GM21576 (cell line): ENCODE results near the gene CHRM1.

Experiments used
- ATAC-seq: cut with Tn5 transposase; IDR thresholded peaks from one replicate; pipeline ENCODE4 v1.9.1; 2021; ENCODE audit warnings: mild to moderate bottlenecking, moderate library complexity; ENCODE audit not compliant: unreplicated experiment

Gene CHRM1

DNA sequence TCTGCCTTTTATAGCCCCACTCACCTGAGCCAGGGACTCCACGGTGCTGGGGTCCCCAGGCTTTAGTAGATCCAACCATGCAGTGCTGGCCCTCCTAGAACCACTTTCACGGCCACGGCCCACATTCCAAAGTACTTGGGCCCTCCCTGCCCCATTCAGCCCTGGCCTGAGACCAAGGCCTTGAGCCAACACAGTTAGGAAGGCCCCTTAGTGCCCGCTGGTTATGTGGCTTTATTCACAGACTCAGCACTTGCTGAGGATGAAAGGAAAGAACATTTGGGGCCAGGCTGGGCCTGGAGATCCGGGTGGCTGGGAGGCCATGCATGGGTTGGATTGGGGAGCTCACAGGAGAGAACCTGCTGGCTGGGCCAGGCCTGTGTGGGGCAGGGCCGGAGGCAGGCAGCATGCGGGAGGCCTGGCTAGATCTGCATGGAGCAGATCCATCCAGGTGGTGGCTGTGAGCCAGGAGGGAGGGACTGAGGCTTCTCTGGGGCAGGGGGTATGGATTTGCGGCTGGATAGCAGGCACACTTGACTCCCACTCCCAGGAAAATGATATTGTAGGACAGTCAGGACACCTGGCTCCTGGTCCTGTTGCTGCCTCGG lies 12.6 kb downstream of the CHRM1 start:
- no peak for ATAC-seq

GRCh38 chr11:62905927-62906531 lies 15.1 kb downstream of the CHRM1 start:
- ATAC-seq: peak; percentile 58

- no peak for ATAC-seq
These were observed 15.9 kb downstream of the CHRM1 start for GRCh38 chr11:62905296-62905695.

- ATAC-seq: no peak
These were observed 18.2 kb downstream of the CHRM1 start for GRCh38 chr11:62902932-62903331.

GRCh38 chr11:62898027-62898426 lies 23.1 kb downstream of the CHRM1 start:
- no peak for ATAC-seq

DNA sequence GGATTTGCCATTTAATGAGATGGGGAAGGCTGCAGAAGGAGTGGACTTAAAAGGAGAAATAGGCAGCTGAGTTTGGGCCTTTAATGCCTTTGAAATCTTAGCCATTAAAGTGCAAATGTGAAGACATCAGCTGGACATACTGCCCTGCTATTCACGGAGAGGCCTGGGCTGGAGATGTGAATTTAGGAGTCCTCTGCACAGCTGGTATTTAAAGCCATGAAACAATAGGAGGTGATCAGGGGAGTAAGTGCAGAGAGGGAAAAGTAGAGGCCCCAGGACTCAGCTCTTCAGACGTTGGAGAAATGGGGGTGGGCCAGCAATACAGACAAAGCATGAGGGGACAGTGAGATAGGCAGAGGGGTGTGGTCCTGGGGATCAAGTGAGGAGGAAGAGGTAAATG lies 23.9 kb downstream of the CHRM1 start:
- no peak for ATAC-seq

DNA sequence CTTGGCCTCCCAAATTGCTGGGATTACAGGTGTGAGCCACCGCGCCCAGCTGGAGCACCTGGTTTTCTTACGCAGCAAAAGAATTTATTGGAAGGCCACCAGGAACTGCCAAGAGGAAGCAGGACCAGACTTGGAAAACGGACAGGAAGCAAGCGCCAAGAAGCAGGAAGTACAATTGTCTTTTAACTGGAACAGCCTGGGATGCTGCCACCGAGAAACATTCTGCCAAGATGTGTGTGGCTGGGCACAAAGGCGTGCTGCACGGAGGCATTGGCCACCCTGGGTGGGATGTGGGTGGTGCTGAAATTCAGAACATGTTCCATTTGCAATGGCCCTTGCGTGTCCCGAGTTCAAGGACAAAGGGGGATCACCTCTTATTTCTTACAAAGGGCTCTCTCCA lies 25.1 kb downstream of the CHRM1 start:
- ATAC-seq: no peak

DNA sequence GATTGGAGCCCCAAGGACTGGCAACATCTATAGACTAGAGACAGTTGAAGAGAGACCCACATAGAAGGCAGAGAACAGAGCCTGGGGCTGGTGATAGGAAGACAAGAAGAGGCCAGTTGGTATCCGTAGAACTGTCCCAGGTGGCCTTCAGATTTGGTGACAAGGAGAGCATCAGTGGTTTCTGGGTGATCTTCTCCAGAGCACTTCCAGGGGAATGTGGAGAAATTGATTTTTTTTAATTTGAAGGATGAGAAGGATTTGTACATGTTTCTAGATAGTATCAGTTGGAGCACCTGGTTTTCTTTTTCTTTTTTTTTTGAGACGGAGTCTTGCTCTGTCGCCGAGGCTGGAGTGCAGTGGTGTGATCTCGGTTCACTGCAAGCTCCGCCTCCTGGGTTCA lies 25.7 kb downstream of the CHRM1 start:
- no peak for ATAC-seq

GRCh38 chr11:62892077-62892922 lies 28.9 kb downstream of the CHRM1 start:
- no peak for ATAC-seq

GRCh38 chr11:62889484-62890437 lies 31.4 kb downstream of the CHRM1 start:
- no peak for ATAC-seq

DNA sequence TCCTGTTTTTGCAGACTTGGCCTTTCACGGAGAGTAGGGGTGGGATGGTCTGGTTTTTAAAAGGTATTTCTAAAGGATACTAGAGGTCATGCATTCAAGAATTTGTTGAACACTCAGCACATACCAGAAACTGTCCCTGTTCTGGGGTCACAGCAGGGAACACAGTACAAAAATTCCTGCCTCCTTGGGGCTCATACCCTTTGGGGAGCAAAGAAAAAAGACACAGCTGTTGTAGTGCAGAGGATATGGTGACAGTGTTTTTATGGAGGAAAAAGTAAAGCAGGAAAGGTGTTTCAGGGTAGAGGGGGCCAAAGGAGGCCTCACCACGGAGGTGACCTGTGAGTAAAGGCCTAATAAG lies 32.1 kb downstream of the CHRM1 start:
- no peak for ATAC-seq

DNA sequence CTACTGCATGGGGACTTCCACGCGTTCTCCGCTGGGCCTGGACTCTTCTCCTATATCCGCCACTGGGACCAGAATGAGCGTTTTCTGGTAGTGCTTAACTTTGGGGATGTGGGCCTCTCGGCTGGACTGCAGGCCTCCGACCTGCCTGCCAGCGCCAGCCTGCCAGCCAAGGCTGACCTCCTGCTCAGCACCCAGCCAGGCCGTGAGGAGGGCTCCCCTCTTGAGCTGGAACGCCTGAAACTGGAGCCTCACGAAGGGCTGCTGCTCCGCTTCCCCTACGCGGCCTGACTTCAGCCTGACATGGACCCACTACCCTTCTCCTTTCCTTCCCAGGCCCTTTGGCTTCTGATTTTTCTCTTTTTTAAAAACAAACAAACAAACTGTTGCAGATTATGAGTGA lies 32.8 kb downstream of the CHRM1 start:
- no peak for ATAC-seq

DNA sequence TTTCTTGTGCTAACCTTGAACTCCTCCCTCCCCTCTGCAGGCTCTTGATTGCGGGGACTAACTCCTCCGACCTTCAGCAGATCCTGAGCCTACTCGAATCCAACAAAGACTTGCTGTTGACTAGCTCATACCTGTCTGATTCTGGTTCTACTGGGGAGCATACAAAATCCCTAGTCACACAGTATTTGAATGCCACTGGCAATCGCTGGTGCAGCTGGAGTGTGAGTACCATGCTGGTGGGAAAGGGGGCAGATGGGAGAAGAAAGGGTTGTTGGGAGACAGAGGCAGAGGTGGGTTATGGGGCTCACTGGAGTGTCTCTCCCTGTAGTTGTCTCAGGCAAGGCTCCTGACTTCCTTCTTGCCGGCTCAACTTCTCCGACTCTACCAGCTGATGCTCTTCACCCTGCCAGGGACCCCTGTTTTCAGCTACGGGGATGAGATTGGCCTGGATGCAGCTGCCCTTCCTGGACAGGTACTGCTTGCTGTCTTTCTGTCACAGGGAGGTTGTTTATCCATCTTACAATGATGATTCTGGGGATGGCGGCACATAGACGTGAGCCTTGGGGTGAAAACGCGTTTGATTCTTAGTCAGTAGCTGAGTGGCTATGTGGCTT lies 35.9 kb downstream of the CHRM1 start:
- no peak for ATAC-seq

DNA sequence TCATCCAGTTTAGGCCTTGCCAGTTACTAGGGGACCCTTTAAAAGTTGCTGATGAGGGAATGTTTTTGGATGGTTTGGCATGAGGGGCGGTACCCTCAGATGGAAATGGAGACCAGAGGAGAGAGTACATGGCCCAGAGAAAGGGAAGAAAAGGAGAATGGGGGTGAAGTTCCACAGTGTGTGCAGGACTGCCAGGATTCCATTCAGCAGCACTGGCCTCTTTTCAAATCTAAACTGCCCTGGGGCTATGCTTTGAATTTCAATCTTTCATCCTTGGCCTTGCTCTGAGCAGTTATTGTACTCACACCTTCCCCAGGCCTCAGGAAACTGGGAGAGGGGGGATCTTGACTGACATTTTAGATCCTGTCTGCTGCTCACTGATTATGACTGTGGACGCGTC lies 37.5 kb downstream of the CHRM1 start:
- no peak for ATAC-seq

DNA sequence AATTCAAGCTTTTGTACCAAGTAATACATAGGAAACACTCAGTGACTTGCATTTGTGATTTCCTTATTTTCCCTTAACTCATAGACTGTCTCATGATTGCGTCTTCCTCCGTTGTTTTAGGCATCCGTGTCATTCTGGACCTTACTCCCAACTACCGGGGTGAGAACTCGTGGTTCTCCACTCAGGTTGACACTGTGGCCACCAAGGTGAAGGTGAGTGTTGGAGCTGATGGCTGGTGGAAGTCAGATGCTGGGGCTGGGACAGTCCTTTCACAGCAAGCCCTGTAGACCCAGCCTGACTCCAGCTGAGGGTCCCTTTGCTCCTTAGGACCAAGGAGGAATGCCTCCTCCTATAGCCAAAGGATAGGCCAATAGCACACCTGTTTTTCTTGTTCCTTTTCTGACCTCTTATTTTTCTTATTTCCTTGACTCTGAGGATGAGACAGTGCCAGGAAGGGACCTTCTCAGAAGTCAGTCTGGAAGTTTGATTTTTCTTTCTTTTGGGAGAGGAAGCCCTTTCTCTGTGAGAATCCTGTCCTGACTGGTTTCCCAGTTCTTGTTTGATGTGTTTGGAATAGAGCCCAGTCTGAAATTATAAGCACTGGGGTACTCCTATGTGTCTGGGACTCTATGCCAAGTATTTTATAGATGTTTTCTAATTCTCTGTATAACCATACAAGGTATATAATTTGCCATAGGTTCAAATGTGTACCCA lies 38.2 kb downstream of the CHRM1 start:
- no peak for ATAC-seq

DNA sequence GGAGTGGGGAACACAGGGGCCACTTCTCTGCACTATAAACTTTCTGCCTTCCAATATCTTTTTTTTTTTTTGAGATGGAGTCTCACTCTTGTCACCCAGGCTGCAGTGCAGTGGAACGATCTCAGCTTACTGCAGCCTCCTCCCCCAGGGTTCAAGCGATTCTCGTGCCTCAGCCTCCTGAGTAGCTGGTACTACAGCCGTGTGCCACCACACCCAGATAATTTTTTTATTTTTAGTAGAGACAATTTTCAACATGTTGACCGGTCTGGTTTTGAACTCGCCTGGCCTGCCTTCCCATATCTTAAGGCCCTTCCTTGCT lies 38.8 kb downstream of the CHRM1 start:
- no peak for ATAC-seq

DNA sequence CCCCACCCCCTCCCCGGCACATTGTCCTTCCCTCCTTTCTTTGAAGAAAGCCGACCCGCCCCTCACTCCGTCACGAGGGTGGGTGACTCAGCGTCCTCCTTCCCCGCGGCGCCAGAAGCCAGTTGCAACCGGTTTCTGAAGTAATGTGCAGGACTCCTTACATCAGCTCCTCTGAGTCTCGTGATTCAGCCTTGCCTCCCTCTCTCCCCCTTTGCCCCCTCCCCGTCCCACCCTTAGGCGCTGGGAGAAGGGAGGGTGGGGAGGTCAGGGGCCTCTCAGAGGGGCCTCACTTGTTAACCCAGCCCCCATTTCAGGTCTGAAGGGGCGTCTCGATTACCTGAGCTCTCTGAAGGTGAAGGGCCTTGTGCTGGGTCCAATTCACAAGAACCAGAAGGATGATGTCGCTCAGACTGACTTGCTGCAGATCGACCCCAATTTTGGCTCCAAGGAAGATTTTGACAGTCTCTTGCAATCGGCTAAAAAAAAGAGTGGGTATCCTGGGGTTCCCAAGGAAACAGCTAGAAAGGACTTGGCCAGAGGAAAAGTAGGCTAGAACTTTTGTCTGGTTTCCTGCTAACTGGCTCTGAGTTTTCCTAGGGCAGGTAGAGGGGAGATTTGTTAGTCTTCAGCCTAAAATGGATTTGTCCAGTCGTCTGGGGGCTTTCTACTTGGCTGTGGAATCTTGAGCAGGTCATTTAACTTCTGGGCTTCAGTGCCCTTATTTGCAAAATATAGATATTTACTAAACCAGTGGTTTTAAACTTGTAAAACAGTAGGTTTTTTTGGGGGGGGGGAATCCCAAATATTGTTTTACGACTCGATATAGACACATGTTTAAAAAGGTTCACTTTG lies 39.4 kb downstream of the CHRM1 start:
- peak; percentile 44 for ATAC-seq

DNA sequence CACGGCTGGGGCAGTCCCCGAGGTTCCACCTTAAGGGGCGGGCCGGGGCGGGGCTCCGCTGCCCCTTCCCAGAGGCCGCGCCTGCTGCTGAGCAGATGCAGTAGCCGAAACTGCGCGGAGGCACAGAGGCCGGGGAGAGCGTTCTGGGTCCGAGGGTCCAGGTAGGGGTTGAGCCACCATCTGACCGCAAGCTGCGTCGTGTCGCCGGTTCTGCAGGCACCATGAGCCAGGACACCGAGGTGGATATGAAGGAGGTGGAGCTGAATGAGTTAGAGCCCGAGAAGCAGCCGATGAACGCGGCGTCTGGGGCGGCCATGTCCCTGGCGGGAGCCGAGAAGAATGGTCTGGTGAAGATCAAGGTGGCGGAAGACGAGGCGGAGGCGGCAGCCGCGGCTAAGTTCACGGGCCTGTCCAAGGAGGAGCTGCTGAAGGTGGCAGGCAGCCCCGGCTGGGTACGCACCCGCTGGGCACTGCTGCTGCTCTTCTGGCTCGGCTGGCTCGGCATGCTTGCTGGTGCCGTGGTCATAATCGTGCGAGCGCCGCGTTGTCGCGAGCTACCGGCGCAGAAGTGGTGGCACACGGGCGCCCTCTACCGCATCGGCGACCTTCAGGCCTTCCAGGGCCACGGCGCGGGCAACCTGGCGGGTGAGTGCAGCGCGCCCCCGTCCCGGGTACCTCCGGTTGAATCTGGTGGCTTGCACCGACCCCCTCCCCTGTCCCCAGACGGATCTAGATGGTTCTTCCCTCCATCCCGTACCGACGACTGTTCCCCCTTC lies 40.2 kb downstream of the CHRM1 start, which contains the start of gene SLC3A2:
TSS of gene SLC3A2 (plus strand) at position 94 of the 776 bp plus-strand sequence. CDS start at position 222, 128 bp downstream.
- peak; percentile 70 for ATAC-seq
